Measurements from ENCODE around the gene ARL13B.

Gene ARL13B

DNA sequence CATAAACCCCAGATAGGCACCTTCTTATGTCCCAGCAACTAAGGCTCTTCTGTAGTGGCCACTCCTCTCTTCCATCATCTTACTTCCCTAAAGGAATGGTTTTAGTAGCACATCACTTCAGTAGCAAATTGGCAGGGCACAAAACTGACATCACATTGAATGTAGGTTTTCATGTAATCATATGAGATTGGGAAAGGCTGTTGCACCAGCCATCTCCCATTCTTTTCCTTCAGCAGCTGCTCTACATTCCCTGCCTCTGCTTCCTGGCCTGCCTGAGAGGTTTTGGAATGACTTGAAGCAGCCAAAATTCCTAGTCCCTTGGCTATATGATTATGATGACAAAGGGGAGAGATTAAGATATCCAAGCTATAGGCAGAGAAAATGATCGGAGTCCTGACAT, 119.4 kb downstream of the ARL13B start:
- H3K4me3 ChIP-seq (ENCODE audit: low read depth, low read length): no peak overlapping the region

DNA sequence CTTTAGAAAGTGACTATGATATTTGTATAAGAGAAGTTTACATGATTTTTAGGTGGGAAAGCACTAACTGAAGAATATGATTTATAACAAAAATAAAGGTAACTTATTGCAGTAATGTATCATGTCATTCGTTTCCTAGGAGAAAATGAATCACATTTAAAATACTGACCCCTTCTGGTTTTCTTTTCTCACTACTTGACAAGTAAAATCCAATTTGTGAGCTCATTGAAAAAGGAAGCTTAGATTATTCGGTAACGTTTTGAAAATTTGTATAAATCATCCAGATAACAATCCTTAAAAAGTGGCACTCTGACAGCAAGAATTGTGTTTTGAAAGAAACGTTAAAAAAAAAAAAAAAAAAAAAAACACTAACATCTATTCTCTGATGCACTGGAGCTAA, 121.9 kb downstream of the ARL13B start:
- H3K4me3 ChIP-seq (ENCODE audit: low read depth, low read length): no peak overlapping the region
- no peak for DNase-seq (ENCODE audit: low read depth)
- TF ChIP-seq, protein P1, sequence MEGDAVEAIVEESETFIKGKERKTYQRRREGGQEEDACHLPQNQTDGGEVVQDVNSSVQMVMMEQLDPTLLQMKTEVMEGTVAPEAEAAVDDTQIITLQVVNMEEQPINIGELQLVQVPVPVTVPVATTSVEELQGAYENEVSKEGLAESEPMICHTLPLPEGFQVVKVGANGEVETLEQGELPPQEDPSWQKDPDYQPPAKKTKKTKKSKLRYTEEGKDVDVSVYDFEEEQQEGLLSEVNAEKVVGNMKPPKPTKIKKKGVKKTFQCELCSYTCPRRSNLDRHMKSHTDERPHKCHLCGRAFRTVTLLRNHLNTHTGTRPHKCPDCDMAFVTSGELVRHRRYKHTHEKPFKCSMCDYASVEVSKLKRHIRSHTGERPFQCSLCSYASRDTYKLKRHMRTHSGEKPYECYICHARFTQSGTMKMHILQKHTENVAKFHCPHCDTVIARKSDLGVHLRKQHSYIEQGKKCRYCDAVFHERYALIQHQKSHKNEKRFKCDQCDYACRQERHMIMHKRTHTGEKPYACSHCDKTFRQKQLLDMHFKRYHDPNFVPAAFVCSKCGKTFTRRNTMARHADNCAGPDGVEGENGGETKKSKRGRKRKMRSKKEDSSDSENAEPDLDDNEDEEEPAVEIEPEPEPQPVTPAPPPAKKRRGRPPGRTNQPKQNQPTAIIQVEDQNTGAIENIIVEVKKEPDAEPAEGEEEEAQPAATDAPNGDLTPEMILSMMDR (IDR thresholded peaks at IDR 0.05; ENCODE audit: control insufficient read depth, extremely low read depth, insufficient read depth): 0 out of 2 replicates have a peak, but pooled peaks have one; percentile 5

More for the DNA sequence above, 119.4 kb downstream of the ARL13B start:
- no peak for DNase-seq (ENCODE audit: low read depth)
- TF ChIP-seq, protein P1 (IDR thresholded peaks at IDR 0.05; ENCODE audit: control insufficient read depth, extremely low read depth, insufficient read depth): no peak

Measured in LNCaP clone FGC (cell line).